HG02870 (cell line): ENCODE results near the gene ZFAND5.

Experiments
- ATAC-seq: cut with Tn5 transposase; IDR thresholded peaks from one replicate; pipeline ENCODE4 v1.9.1; 2021; ENCODE audit warnings: mild to moderate bottlenecking, moderate library complexity; ENCODE audit not compliant: unreplicated experiment

ZFAND5 gene

GRCh38 chr9:72364679-72365524 lies at the start of gene ZFAND5:
TSS of gene ZFAND5 (minus strand) at chr9:72365208. CDS start at chr9:72360778, 4,430 bp downstream.
- ATAC-seq: peak; percentile 76

GRCh38 chr9:72412483-72413040 lies 47.6 kb upstream of the ZFAND5 start:
- no peak for ATAC-seq

- ATAC-seq: no peak
Measured at GRCh38 chr9:72410214-72410613, 45.2 kb upstream of the ZFAND5 start.

- ATAC-seq: no peak
Measured at GRCh38 chr9:72407114-72407513, 42.1 kb upstream of the ZFAND5 start.

GRCh38 chr9:72402744-72403143 lies 37.7 kb upstream of the ZFAND5 start:
- ATAC-seq: no peak

GRCh38 chr9:72401396-72401795 lies 36.4 kb upstream of the ZFAND5 start:
- no peak for ATAC-seq

- ATAC-seq: no peak
Measured at GRCh38 chr9:72400866-72401265, 35.9 kb upstream of the ZFAND5 start.

- no peak for ATAC-seq
Measured at GRCh38 chr9:72399391-72399790, 34.4 kb upstream of the ZFAND5 start.

- no peak for ATAC-seq
Measured at GRCh38 chr9:72396247-72397091, 31.5 kb upstream of the ZFAND5 start.

- no peak for ATAC-seq
Measured at GRCh38 chr9:72394066-72394465, 29.1 kb upstream of the ZFAND5 start.

GRCh38 chr9:72390907-72391306 lies 25.9 kb upstream of the ZFAND5 start:
- no peak for ATAC-seq

GRCh38 chr9:72386186-72386585 lies 21.2 kb upstream of the ZFAND5 start:
- ATAC-seq: no peak

GRCh38 chr9:72384710-72385485 lies 19.9 kb upstream of the ZFAND5 start:
- no peak for ATAC-seq

- no peak for ATAC-seq
Measured at GRCh38 chr9:72383978-72384709, 19.1 kb upstream of the ZFAND5 start.

GRCh38 chr9:72382405-72382804 lies 17.4 kb upstream of the ZFAND5 start:
- no peak for ATAC-seq

- ATAC-seq: no peak
Measured at GRCh38 chr9:72377041-72377440, 12.0 kb upstream of the ZFAND5 start.

GRCh38 chr9:72371151-72371550 lies 6.1 kb upstream of the ZFAND5 start:
- no peak for ATAC-seq

GRCh38 chr9:72365525-72366256 lies 683 bp upstream of the ZFAND5 start:
- peak; percentile 32 for ATAC-seq

GRCh38 chr9:72363908-72364678 lies 915 bp downstream of the ZFAND5 start:
- peak; percentile 37 for ATAC-seq
